ENCODE measurements around the gene ZCCHC24. TPM values are rescaled to one million over a fixed set of nuclear protein-coding genes. Genes with fewer than 3 reads are reported as not detected.

Gene ZCCHC24
- 10 to 100 TPM; 45.6 to 85.9 TPM for total RNA-seq

- Histone ChIP-seq H3K4me3 (peak within 1 kb of the TSS; percentile 94 to 96), H3K27ac (peak within 1 kb of the TSS; percentile 93 to 99), H3K36me3 (no peaks in the 10 kb centered on the region), H3K9me3 (no peaks in the 10 kb centered on the region), H3K4me1 (peaks cover 0 to 49% of the 10 kb centered on the region in 2 donors), H3K27me3 (no peaks in the 10 kb centered on the region)
- peak; percentile 99 for DNase-seq (ENCODE audit: low spot score)
- TF ChIP-seq CTCF (IDR thresholded peaks at IDR 0.05) = no peak
These were observed at the start of gene ZCCHC24 for GRCh38 chr10:79445161-79445976. Gene ZCCHC24, minus strand, starts transcription at chr10:79445624. Its CDS starts 184 bp downstream, at chr10:79445440.

- no peak for DNase-seq (ENCODE audit: low spot score)
- Histone ChIP-seq H3K9me3 (no peaks in the 10 kb centered on the region), H3K27me3 (no peaks in the 10 kb centered on the region), H3K4me3 (no peak overlapping the region), H3K36me3 (no peaks in the 10 kb centered on the region), H3K27ac (no peak overlapping the region), H3K4me1 (peaks cover 0 to 8% of the 10 kb centered on the region in 2 donors)
- no peak for TF ChIP-seq CTCF (IDR thresholded peaks at IDR 0.05)
These were observed 48.4 kb upstream of the ZCCHC24 start for GRCh38 chr10:79493806-79494205.

DNA sequence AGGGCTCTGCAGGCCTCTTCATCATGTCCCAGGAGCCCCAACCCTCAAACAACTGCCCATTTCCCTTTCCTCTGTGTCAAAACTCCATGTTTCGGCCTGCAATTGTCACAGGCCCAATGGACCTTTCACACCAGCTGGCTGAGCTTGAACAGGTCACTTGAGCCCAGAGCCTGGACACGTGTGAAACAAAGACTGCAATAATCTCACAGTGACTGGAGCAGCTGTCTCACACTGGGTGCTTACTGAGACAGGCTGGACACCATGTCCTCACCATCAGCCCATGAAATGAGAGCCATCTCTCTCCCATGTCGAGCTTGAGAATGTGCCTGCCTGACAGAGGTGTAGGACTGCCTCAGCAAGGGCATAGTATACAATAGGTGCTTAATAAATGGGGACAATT lies 47.4 kb upstream of the ZCCHC24 start:
- Histone ChIP-seq H3K27me3 (no peaks in the 10 kb centered on the region), H3K9me3 (no peaks in the 10 kb centered on the region), H3K4me3 (no peak overlapping the region), H3K36me3 (no peaks in the 10 kb centered on the region), H3K4me1 (peaks cover 0 to 18% of the 10 kb centered on the region in 2 donors), H3K27ac (no peak overlapping the region)
- TF ChIP-seq CTCF (IDR thresholded peaks at IDR 0.05) = no peak
- DNase-seq (ENCODE audit: low spot score) = no peak

- Histone ChIP-seq H3K9me3 (no peaks in the 10 kb centered on the region), H3K27ac (no peak overlapping the region), H3K36me3 (no peaks in the 10 kb centered on the region), H3K4me1 (peaks cover 0 to 23% of the 10 kb centered on the region in 2 donors), H3K27me3 (no peaks in the 10 kb centered on the region), H3K4me3 (no peak overlapping the region)
- TF ChIP-seq CTCF (IDR thresholded peaks at IDR 0.05) = no peak
- DNase-seq (ENCODE audit: low spot score) = peak; percentile 50
These were observed 46.8 kb upstream of the ZCCHC24 start for GRCh38 chr10:79492256-79492655.

- no peaks in the 10 kb centered on the region for H3K27me3 ChIP-seq
- peaks cover 0 to 25% of the 10 kb centered on the region in 2 donors for H3K4me1 ChIP-seq
- no peaks in the 10 kb centered on the region for H3K36me3 ChIP-seq
- no peak overlapping the region for H3K27ac ChIP-seq
- DNase-seq (ENCODE audit: low spot score) = peak; percentile 51
- no peaks in the 10 kb centered on the region for H3K9me3 ChIP-seq
- TF ChIP-seq CTCF (IDR thresholded peaks at IDR 0.05) = no peak
- no peak overlapping the region for H3K4me3 ChIP-seq
These were observed 45.9 kb upstream of the ZCCHC24 start for GRCh38 chr10:79491143-79491835.

Measured in right atrium auricular region (tissue), 2 donors.